ENCODE results near the gene MRM2. TPM values are rescaled to one million over a fixed set of nuclear protein-coding genes. Genes with fewer than 3 reads are reported as not detected.
"Not testable (repeated sequence)": the region's sequence is repeated elsewhere in the genome, so short reads cannot be mapped to it uniquely, and the experiment has no call there.

The MRM2 gene
- total RNA-seq, 1 experiment from 2014 or later, result 35.5 TPM

DNA sequence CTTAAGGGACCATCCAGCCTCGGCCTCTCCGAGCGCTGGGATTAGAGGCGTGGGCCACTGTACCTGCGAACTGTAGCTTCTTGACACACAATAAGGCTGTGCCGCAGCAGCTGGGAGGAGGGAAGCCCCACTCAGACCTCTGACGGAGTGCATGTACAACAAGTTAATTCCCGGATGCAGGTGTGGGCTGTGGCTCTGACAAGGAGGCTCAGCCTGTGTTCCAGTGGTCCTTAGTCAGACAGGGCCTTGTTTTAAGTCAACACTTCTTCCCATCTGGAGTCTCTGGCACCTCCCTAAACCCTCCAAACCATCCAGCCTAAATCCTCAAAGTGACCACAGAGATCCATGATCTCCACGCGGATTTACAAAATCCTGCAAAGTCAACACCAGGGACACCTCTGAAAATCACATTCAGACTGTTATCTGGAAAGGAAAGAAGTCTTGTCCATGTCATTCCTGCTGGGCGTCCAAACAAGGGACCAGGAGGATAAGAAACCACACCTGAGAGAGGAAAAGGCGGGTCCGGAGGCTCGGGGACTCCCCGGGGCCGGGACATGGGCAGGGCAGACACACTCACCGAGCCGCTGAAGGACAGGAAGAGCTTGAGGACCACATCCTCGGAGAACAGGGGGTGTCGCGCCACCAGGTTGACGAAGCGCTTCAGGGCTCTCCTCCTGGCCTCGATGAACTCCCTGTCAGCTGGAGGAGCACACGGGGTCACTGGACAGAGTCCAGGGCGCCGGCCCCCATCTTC, 29.4 kb upstream of the MRM2 start:
- no peaks in the 10 kb centered on the region for H3K4me1 ChIP-seq (ENCODE audit: low read length)
- no peak overlapping the region for H3K4me2 ChIP-seq (ENCODE audit: low read depth, low read length, poor library complexity, severe bottlenecking)
- DNase-seq, result no peak
- H3K9me2 ChIP-seq (replicated peaks; ENCODE audit: insufficient read depth, low read length), result no peaks in the 10 kb centered on the region
- H3K9ac ChIP-seq (ENCODE audit: low read length), result no peak overlapping the region
- no peaks in the 10 kb centered on the region for H3K36me3 ChIP-seq (ENCODE audit: insufficient read depth, low read length)
- no peaks in the 10 kb centered on the region for H3K9me3 ChIP-seq (ENCODE audit: low read length)
- H4K20me1 ChIP-seq (ENCODE audit: insufficient read depth, low read depth, low read length), result no peaks in the 10 kb centered on the region
- no peaks in the 10 kb centered on the region for H3K79me2 ChIP-seq (ENCODE audit: low read length)
- H2AFZ ChIP-seq (ENCODE audit: low read length), result no peak overlapping the region
- H3K27ac ChIP-seq (ENCODE audit: low read length), result no peak overlapping the region
- H3K27me3 ChIP-seq (ENCODE audit: low read length), result no peaks in the 10 kb centered on the region
- H3K4me3 ChIP-seq (ENCODE audit: low read length), result no peak overlapping the region

DNA sequence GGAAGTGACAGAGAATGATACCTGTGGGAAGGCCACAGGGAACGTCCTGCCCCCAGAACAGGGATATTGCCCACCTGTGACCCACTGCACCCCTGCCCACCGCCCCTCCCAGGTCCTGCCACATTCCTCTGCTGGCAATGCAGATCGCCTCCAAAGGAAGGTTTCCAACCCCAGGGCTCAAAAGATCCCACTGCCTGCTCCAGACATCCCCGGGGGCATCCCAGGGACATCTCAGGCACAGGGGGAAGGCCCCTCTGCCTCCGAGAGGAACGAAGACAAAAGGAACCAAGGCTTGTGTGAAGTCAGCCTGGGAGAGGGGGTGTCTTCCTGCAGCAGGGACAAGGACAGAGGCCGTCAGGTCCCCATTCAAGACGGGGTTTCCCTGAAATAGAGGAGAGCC, 28.5 kb upstream of the MRM2 start:
- Histone ChIP-seq H3K9me2 (replicated peaks; ENCODE audit: insufficient read depth, low read length) (no peaks in the 10 kb centered on the region), H3K4me2 (ENCODE audit: low read depth, low read length, poor library complexity, severe bottlenecking) (no peak overlapping the region), H3K4me3 (ENCODE audit: low read length) (no peak overlapping the region), H3K4me1 (ENCODE audit: low read length) (no peaks in the 10 kb centered on the region), H3K79me2 (ENCODE audit: low read length) (no peaks in the 10 kb centered on the region), H4K20me1 (ENCODE audit: insufficient read depth, low read depth, low read length) (no peaks in the 10 kb centered on the region), H2AFZ (ENCODE audit: low read length) (no peak overlapping the region), H3K27ac (ENCODE audit: low read length) (no peak overlapping the region), H3K9ac (ENCODE audit: low read length) (no peak overlapping the region), H3K9me3 (ENCODE audit: low read length) (no peaks in the 10 kb centered on the region), H3K27me3 (ENCODE audit: low read length) (no peaks in the 10 kb centered on the region), H3K36me3 (ENCODE audit: insufficient read depth, low read length) (no peaks in the 10 kb centered on the region)
- DNase-seq, result no peak

DNA sequence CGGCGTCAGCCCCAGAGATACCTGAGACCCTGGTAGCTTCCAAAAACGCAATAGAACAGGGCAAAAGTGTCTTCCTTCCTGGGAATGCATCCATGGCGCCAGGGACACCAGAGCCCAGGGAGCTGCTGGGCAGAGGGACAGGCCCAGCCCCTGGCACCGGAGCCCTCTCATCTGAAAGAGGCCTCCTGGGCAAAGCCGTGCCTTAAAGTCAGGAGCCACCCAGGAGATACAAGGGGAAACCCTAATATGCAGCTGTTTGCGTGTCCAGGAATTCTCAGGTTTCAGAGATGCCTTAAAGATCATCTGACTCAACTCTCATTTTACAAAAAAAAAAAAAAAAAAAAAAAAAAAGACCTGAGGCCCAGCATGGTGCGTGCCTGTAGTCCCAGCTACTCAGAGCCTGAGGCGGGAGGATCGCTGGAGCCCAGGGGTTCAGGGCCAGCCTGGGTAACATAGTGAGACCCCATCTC, 28.0 kb upstream of the MRM2 start:
- H3K9me3 ChIP-seq (ENCODE audit: low read length), result no peaks in the 10 kb centered on the region
- DNase-seq, result no peak
- H3K4me2 ChIP-seq (ENCODE audit: low read depth, low read length, poor library complexity, severe bottlenecking), result no peak overlapping the region
- H3K4me3 ChIP-seq (ENCODE audit: low read length), result no peak overlapping the region
- no peaks in the 10 kb centered on the region for H3K9me2 ChIP-seq (replicated peaks; ENCODE audit: insufficient read depth, low read length)
- H3K79me2 ChIP-seq (ENCODE audit: low read length), result no peaks in the 10 kb centered on the region
- H3K27ac ChIP-seq (ENCODE audit: low read length), result no peak overlapping the region
- H3K4me1 ChIP-seq (ENCODE audit: low read length), result no peaks in the 10 kb centered on the region
- no peaks in the 10 kb centered on the region for H3K27me3 ChIP-seq (ENCODE audit: low read length)
- H2AFZ ChIP-seq (ENCODE audit: low read length), result no peak overlapping the region
- H3K9ac ChIP-seq (ENCODE audit: low read length), result no peak overlapping the region
- no peaks in the 10 kb centered on the region for H4K20me1 ChIP-seq (ENCODE audit: insufficient read depth, low read depth, low read length)
- H3K36me3 ChIP-seq (ENCODE audit: insufficient read depth, low read length), result no peaks in the 10 kb centered on the region

DNA sequence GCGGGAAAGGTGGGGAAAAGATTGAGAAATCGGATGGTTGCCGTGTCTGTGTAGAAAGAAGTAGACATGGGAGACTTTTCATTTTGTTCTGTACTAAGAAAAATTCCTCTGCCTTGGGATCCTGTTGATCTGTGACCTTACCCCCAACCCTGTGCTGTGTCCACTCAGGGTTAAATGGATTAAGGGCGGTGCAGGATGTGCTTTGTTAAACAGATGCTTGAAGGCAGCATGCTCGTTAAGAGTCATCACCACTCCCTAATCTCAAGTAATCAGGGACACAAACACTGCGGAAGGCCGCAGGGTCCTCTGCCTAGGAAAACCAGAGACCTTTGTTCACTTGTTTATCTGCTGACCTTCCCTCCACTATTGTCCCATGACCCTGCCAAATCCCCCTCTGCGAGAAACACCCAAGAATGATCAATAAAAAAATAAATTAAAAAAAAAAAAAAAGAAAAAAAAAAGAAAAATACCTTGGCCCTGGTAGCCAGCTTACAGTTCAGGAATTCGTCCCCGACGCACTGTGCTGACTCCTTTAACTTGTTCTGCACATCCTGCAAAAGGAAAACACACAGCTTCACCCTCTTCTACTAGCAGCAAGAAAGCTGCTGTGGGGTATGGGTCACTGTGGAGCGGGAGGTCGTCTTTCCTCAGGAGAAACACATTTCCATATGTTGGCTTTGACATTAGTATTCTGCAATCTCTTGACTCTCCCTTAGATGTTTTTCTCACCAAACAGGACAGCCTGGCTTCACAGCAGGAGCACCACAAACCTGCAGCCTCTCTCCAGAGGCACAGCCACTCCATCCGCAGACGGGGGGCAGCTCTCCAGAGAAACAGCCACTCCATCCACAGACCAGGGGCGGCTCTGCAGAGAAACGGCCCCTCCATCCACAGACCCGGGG, 27.3 kb upstream of the MRM2 start:
- not testable (repeated sequence) for H2AFZ ChIP-seq (ENCODE audit: low read length); H3K4me3 ChIP-seq (ENCODE audit: low read length); H4K20me1 ChIP-seq (ENCODE audit: insufficient read depth, low read depth, low read length); H3K27ac ChIP-seq (ENCODE audit: low read length); DNase-seq; H3K9me2 ChIP-seq (replicated peaks; ENCODE audit: insufficient read depth, low read length); H3K4me2 ChIP-seq (ENCODE audit: low read depth, low read length, poor library complexity, severe bottlenecking); H3K36me3 ChIP-seq (ENCODE audit: insufficient read depth, low read length); H3K79me2 ChIP-seq (ENCODE audit: low read length); H3K27me3 ChIP-seq (ENCODE audit: low read length); H3K9me3 ChIP-seq (ENCODE audit: low read length); H3K9ac ChIP-seq (ENCODE audit: low read length); H3K4me1 ChIP-seq (ENCODE audit: low read length)

DNA sequence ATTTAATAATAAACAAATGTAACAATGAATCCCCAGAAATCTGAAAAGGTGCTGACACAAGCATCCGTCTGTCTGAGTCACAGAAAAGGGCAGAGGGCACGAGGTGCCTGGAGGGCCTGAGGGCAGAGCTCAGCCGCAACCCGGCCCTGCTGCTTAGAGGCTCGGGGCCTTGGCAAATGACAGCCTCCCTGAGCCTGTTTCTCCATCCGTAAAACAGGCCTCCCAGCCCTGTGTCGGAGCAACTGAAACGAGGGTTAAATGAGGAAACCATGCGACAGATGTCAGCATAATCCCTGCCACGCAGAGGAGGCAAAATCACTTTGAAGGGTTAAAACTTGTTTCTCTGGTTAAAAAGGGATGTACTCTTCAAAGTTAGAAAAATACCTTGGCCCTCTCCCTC, 24.9 kb upstream of the MRM2 start:
- no peaks in the 10 kb centered on the region for H3K4me1 ChIP-seq (ENCODE audit: low read length)
- H2AFZ ChIP-seq (ENCODE audit: low read length), result no peak overlapping the region
- no peak for DNase-seq
- no peaks in the 10 kb centered on the region for H3K9me3 ChIP-seq (ENCODE audit: low read length)
- H4K20me1 ChIP-seq (ENCODE audit: insufficient read depth, low read depth, low read length), result no peaks in the 10 kb centered on the region
- no peak overlapping the region for H3K4me3 ChIP-seq (ENCODE audit: low read length)
- H3K4me2 ChIP-seq (ENCODE audit: low read depth, low read length, poor library complexity, severe bottlenecking), result no peak overlapping the region
- H3K27ac ChIP-seq (ENCODE audit: low read length), result no peak overlapping the region
- no peaks in the 10 kb centered on the region for H3K79me2 ChIP-seq (ENCODE audit: low read length)
- no peak overlapping the region for H3K9ac ChIP-seq (ENCODE audit: low read length)
- no peaks in the 10 kb centered on the region for H3K36me3 ChIP-seq (ENCODE audit: insufficient read depth, low read length)
- no peaks in the 10 kb centered on the region for H3K27me3 ChIP-seq (ENCODE audit: low read length)
- H3K9me2 ChIP-seq (replicated peaks; ENCODE audit: insufficient read depth, low read length), result no peaks in the 10 kb centered on the region

DNA sequence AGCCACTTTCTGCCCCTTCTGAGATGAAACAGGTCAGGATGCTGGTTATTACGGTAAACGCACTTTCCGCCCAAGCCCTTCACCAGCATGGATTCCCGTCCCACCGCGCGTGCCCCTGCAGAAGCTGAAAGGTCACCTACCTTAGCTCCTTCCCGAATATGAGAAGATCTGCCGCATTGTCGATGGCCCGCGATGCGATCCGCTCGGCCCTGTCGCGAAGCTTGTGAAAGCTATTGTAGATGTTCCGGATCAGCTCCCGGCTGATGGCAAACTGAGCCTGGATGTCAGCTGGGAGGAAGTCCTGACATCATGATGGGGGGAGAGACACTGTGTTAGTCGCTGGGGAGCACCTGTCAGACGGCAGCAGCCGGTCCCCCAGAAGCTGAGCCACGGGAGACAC, 22.2 kb upstream of the MRM2 start:
- no peak overlapping the region for H3K27ac ChIP-seq (ENCODE audit: low read length)
- no peak overlapping the region for H3K4me3 ChIP-seq (ENCODE audit: low read length)
- no peaks in the 10 kb centered on the region for H3K36me3 ChIP-seq (ENCODE audit: insufficient read depth, low read length)
- no peak overlapping the region for H2AFZ ChIP-seq (ENCODE audit: low read length)
- H3K4me2 ChIP-seq (ENCODE audit: low read depth, low read length, poor library complexity, severe bottlenecking), result no peak overlapping the region
- H3K9ac ChIP-seq (ENCODE audit: low read length), result no peak overlapping the region
- no peaks in the 10 kb centered on the region for H4K20me1 ChIP-seq (ENCODE audit: insufficient read depth, low read depth, low read length)
- H3K27me3 ChIP-seq (ENCODE audit: low read length), result no peaks in the 10 kb centered on the region
- DNase-seq, result no peak
- no peaks in the 10 kb centered on the region for H3K9me2 ChIP-seq (replicated peaks; ENCODE audit: insufficient read depth, low read length)
- H3K4me1 ChIP-seq (ENCODE audit: low read length), result no peaks in the 10 kb centered on the region; the same call in 1 of the 2 replicates
- H3K9me3 ChIP-seq (ENCODE audit: low read length), result no peaks in the 10 kb centered on the region
- no peaks in the 10 kb centered on the region for H3K79me2 ChIP-seq (ENCODE audit: low read length)

DNA sequence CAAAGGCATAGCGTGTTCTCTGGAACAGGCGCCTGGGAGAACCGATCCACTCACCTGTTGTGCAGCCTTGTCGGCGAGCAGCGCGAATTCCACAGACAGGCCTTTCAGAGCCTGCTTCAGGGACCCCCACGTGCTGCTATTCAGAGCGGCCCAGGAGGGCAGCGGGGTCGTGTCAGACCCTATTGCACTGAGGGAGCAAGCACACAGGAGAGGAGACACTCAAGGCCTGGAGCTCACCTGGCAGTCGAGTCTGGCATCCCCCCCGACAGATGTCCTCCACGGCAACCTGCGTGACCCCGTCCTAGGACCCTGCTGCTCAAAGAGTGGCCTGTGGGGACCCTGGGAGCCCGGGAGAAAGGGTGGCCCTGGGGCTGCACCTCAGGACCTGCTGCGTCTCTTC, 21.2 kb upstream of the MRM2 start:
- no peak for DNase-seq
- Histone ChIP-seq H3K9ac (ENCODE audit: low read length) (no peak overlapping the region), H2AFZ (ENCODE audit: low read length) (no peak overlapping the region), H3K9me2 (replicated peaks; ENCODE audit: insufficient read depth, low read length) (no peaks in the 10 kb centered on the region), H3K4me1 (ENCODE audit: low read length) (no peaks in the 10 kb centered on the region; the same call in 1 of the 2 replicates), H4K20me1 (ENCODE audit: insufficient read depth, low read depth, low read length) (no peaks in the 10 kb centered on the region), H3K4me3 (ENCODE audit: low read length) (no peak overlapping the region), H3K27ac (ENCODE audit: low read length) (no peak overlapping the region), H3K36me3 (ENCODE audit: insufficient read depth, low read length) (no peaks in the 10 kb centered on the region), H3K9me3 (ENCODE audit: low read length) (no peaks in the 10 kb centered on the region), H3K79me2 (ENCODE audit: low read length) (no peaks in the 10 kb centered on the region), H3K4me2 (ENCODE audit: low read depth, low read length, poor library complexity, severe bottlenecking) (no peak overlapping the region), H3K27me3 (ENCODE audit: low read length) (no peaks in the 10 kb centered on the region)

DNA sequence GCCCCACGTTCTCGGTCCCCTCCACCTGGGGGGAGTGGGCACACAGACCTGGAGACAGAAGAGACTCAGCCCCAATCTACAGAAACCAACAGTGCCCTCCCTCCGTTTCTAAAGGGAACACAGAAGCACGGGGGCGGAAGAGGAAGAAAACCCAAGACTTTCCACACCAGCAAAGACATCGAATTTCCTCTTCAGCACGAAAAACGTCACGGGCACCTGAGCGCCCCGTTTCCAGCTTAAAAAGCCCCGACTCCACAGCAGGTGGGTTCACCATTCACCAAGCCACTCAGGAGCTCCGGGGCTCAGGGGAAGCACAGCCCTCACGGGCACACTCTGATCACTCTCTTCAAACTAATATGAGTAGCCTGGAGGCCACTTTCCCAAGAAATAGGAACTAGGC, 19.6 kb upstream of the MRM2 start:
- no peak overlapping the region for H3K27ac ChIP-seq (ENCODE audit: low read length)
- no peak overlapping the region for H3K9ac ChIP-seq (ENCODE audit: low read length)
- H3K9me3 ChIP-seq (ENCODE audit: low read length), result no peaks in the 10 kb centered on the region
- no peak for DNase-seq
- H4K20me1 ChIP-seq (ENCODE audit: insufficient read depth, low read depth, low read length), result no peaks in the 10 kb centered on the region
- H3K27me3 ChIP-seq (ENCODE audit: low read length), result no peaks in the 10 kb centered on the region
- no peaks in the 10 kb centered on the region for H3K36me3 ChIP-seq (ENCODE audit: insufficient read depth, low read length)
- H3K4me2 ChIP-seq (ENCODE audit: low read depth, low read length, poor library complexity, severe bottlenecking), result no peak overlapping the region
- no peak overlapping the region for H2AFZ ChIP-seq (ENCODE audit: low read length)
- no peaks in the 10 kb centered on the region; the same call in 1 of the 2 replicates for H3K4me1 ChIP-seq (ENCODE audit: low read length)
- H3K79me2 ChIP-seq (ENCODE audit: low read length), result no peaks in the 10 kb centered on the region
- H3K4me3 ChIP-seq (ENCODE audit: low read length), result no peak overlapping the region
- H3K9me2 ChIP-seq (replicated peaks; ENCODE audit: insufficient read depth, low read length), result no peaks in the 10 kb centered on the region

Data from Karpas-422 (cell line).